ENCODE measurements around the gene TARBP2.

The TARBP2 gene

GRCh38 chr12:53476769-53477209, 24.3 kb upstream of the TARBP2 start:
- H3K27ac ChIP-seq = peak overlapping the region; percentile 80
- TF ChIP-seq CTCF (conservative IDR thresholded peaks at IDR 0.05) = peak; percentile 55

- no peak for TF ChIP-seq CTCF (conservative IDR thresholded peaks at IDR 0.05)
- peak overlapping the region; percentile 8; the same call in 1 of the 2 replicates for H3K27ac ChIP-seq
These were observed 22.2 kb upstream of the TARBP2 start for GRCh38 chr12:53478865-53479264.

GRCh38 chr12:53479331-53479730, 21.8 kb upstream of the TARBP2 start:
- peak overlapping the region; percentile 8; the same call in 1 of the 2 replicates for H3K27ac ChIP-seq
- TF ChIP-seq CTCF (conservative IDR thresholded peaks at IDR 0.05) = no peak

- no peak for TF ChIP-seq CTCF (conservative IDR thresholded peaks at IDR 0.05)
- H3K27ac ChIP-seq = no peak overlapping the region
These were observed 20.3 kb upstream of the TARBP2 start for GRCh38 chr12:53480491-53481442.

GRCh38 chr12:53481458-53481857, 19.6 kb upstream of the TARBP2 start:
- peak overlapping the region; percentile 3; the same call in 1 of the 2 replicates for H3K27ac ChIP-seq

- peak overlapping the region; percentile 3; the same call in 1 of the 2 replicates for H3K27ac ChIP-seq
- TF ChIP-seq CTCF (conservative IDR thresholded peaks at IDR 0.05) = no peak
These were observed 19.0 kb upstream of the TARBP2 start for GRCh38 chr12:53481939-53482586.

GRCh38 chr12:53482626-53483168, 18.4 kb upstream of the TARBP2 start:
- no peak for TF ChIP-seq CTCF (conservative IDR thresholded peaks at IDR 0.05)
- peak overlapping the region; percentile 3; the same call in 1 of the 2 replicates for H3K27ac ChIP-seq

Data from VCaP (cell line).